HEK293 (cell line): Measurements from ENCODE around the gene ALDH2.
"Not testable (repeated sequence)": the region's sequence is repeated elsewhere in the genome, so short reads cannot be mapped to it uniquely, and the experiment has no call there.

Experiments
- KLF1 ChIP-seq: fragments of 450-650 bp; formaldehyde crosslinking; IDR thresholded peaks from 2 replicates; pipeline ENCODE4 v1.5.1; 2016; ENCODE audit warnings: missing biosample characterization, missing genetic modification characterization
- MEIS1 ChIP-seq: sonication (generic); formaldehyde crosslinking; IDR thresholded peaks from 2 replicates; pipeline ENCODE4 v1.8.1; 2022; ENCODE audit warnings: missing genetic modification reagents, mild to moderate bottlenecking, borderline replicate concordance
- SP3 ChIP-seq: fragments of 450-650 bp; formaldehyde crosslinking; IDR thresholded peaks from 2 replicates; pipeline ENCODE4 v1.5.1; 2016; ENCODE audit warnings: missing biosample characterization, missing genetic modification characterization
- TCF7L2 ChIP-seq: IDR thresholded peaks from 2 replicates; pipeline ENCODE4 v1.6.1; 2011; ENCODE audit warnings: low read depth, mild to moderate bottlenecking, inconsistent platforms, low read length, moderate library complexity, borderline replicate concordance
- ZFP37 ChIP-seq: fragments of 450-650 bp; formaldehyde crosslinking; IDR thresholded peaks from 2 replicates; pipeline ENCODE4 v1.5.1; 2016; ENCODE audit warnings: missing biosample characterization, missing genetic modification characterization
- ZNF10 ChIP-seq: fragments of 450-650 bp; formaldehyde crosslinking; IDR thresholded peaks from 2 replicates; pipeline ENCODE4 v1.5.1; 2017; ENCODE audit warnings: missing biosample characterization, missing genetic modification characterization
- ZNF274 ChIP-seq, 2 experiments: fragments of 200-500 bp in 1 of 2; fragments of 450-650 bp in 1 of 2; sonication (Bioruptor generic) in 1 of 2; formaldehyde crosslinking in 1 of 2; IDR thresholded peaks; 2 replicates each; pipeline versions ENCODE4 v1.5.1 to v1.6.1; 2014 to 2016; ENCODE audit warnings: borderline replicate concordance in 1 of 2, inconsistent platforms in 1 of 2, low read length in 1 of 2, missing biosample characterization in 1 of 2, missing genetic modification characterization in 1 of 2
- ZNF324 ChIP-seq: fragments of 450-650 bp; formaldehyde crosslinking; IDR thresholded peaks from 2 replicates; pipeline ENCODE4 v1.5.1; 2016; ENCODE audit warnings: missing biosample characterization, missing genetic modification characterization
- ZNF621 ChIP-seq: fragments of 450-650 bp; formaldehyde crosslinking; IDR thresholded peaks from 2 replicates; pipeline ENCODE4 v1.5.1; 2017; ENCODE audit warnings: missing biosample characterization, missing genetic modification characterization
- ZNF670 ChIP-seq: fragments of 450-650 bp; formaldehyde crosslinking; IDR thresholded peaks from 2 replicates; pipeline ENCODE4 v1.5.1; 2016; ENCODE audit warnings: missing biosample characterization, missing genetic modification characterization, low read depth
- ZNF768 ChIP-seq: fragments of 450-650 bp; formaldehyde crosslinking; IDR thresholded peaks from 2 replicates; pipeline ENCODE4 v1.5.1; 2018; ENCODE audit warnings: missing biosample characterization, mild to moderate bottlenecking, missing genetic modification characterization
- ZNF785 ChIP-seq: fragments of 450-650 bp; formaldehyde crosslinking; IDR thresholded peaks from 2 replicates; pipeline ENCODE4 v1.5.1; 2016; ENCODE audit warnings: missing biosample characterization, missing genetic modification characterization
- ZXDB ChIP-seq: fragments of 450-650 bp; formaldehyde crosslinking; IDR thresholded peaks from 2 replicates; pipeline ENCODE4 v1.5.1; 2016; ENCODE audit warnings: missing biosample characterization, missing genetic modification characterization
- TF ChIP-seq, protein P1 (sequence below): fragments of 450-650 bp; formaldehyde crosslinking; IDR thresholded peaks from 2 replicates; pipeline ENCODE4 v1.5.1; 2016; ENCODE audit warnings: missing biosample characterization, missing genetic modification characterization

DNA sequence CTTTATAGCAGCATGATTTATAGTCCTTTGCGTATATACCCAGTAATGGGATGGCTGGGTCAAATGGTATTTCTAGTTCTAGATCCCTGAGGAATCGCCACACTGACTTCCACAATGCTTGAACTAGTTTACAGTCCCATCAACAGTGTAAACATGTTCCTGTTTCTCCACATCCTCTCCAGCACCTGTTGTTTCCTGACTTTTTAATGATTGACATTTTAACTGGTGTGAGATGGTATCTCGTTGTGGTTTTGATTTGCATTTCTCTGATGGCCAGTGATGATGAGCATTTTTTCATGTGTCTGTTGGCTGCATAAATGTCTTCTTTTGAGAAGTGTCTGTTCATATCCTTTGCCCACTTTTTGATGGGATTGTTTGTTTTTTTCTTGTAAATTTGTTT lies 62.9 kb downstream of the ALDH2 start:
- TF ChIP-seq ZNF670 (tag by site-specific recombination); MEIS1 (CRISPR knock-in tag); ZNF785 (tag by site-specific recombination); ZNF621 (tag by site-specific recombination); ZNF274 (IDR thresholded peaks at IDR 0.05; ENCODE audit: low read length); ZNF274 (tag by site-specific recombination; IDR thresholded peaks at IDR 0.05; ENCODE audit: borderline replicate concordance); ZXDB; KLF1 (tag by site-specific recombination); ZNF324; ZFP37 (tag by site-specific recombination); ZNF10; ZNF768; SP3 (tag by site-specific recombination); TCF7L2: not testable (repeated sequence)
- TF ChIP-seq, protein P1, sequence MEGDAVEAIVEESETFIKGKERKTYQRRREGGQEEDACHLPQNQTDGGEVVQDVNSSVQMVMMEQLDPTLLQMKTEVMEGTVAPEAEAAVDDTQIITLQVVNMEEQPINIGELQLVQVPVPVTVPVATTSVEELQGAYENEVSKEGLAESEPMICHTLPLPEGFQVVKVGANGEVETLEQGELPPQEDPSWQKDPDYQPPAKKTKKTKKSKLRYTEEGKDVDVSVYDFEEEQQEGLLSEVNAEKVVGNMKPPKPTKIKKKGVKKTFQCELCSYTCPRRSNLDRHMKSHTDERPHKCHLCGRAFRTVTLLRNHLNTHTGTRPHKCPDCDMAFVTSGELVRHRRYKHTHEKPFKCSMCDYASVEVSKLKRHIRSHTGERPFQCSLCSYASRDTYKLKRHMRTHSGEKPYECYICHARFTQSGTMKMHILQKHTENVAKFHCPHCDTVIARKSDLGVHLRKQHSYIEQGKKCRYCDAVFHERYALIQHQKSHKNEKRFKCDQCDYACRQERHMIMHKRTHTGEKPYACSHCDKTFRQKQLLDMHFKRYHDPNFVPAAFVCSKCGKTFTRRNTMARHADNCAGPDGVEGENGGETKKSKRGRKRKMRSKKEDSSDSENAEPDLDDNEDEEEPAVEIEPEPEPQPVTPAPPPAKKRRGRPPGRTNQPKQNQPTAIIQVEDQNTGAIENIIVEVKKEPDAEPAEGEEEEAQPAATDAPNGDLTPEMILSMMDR (tag by site-specific recombination) = not testable (repeated sequence)
